Eye (tissue), 1 donor: ENCODE data around the gene ZDHHC13.

Experiments used
- DNase-seq: peaks from one replicate; pipeline ENCODE4 v3.0.0-alpha.2; 2015

Gene ZDHHC13

GRCh38 chr11:19116971-19117759 lies at the start of gene ZDHHC13:
TSS of gene ZDHHC13 (plus strand) at chr11:19117168. CDS start at chr11:19117250, 82 bp downstream.
- DNase-seq, result peak; percentile 95

- peak; percentile 92 for DNase-seq
These were observed 45.7 kb upstream of the ZDHHC13 start for GRCh38 chr11:19071255-19071654.

GRCh38 chr11:19072464-19072863 lies 44.5 kb upstream of the ZDHHC13 start:
- DNase-seq, result no peak

GRCh38 chr11:19073454-19074415 lies 43.2 kb upstream of the ZDHHC13 start:
- no peak for DNase-seq

- no peak for DNase-seq
These were observed 41.3 kb upstream of the ZDHHC13 start for GRCh38 chr11:19075636-19076035.

GRCh38 chr11:19076744-19077589 lies 40.0 kb upstream of the ZDHHC13 start:
- DNase-seq, result peak; percentile 89

GRCh38 chr11:19077965-19078364 lies 39.0 kb upstream of the ZDHHC13 start:
- no peak for DNase-seq

- peak; percentile 35 for DNase-seq
These were observed 37.1 kb upstream of the ZDHHC13 start for GRCh38 chr11:19079643-19080440.

GRCh38 chr11:19080579-19080993 lies 36.4 kb upstream of the ZDHHC13 start:
- DNase-seq, result peak; percentile 25

- DNase-seq, result no peak
These were observed 33.8 kb upstream of the ZDHHC13 start for GRCh38 chr11:19083166-19083565.

- DNase-seq, result no peak
These were observed 32.2 kb upstream of the ZDHHC13 start for GRCh38 chr11:19084661-19085315.

GRCh38 chr11:19087658-19088057 lies 29.3 kb upstream of the ZDHHC13 start:
- no peak for DNase-seq

- no peak for DNase-seq
These were observed 28.2 kb upstream of the ZDHHC13 start for GRCh38 chr11:19088791-19089190.

- DNase-seq, result no peak
These were observed 27.5 kb upstream of the ZDHHC13 start for GRCh38 chr11:19089421-19089820.

GRCh38 chr11:19091366-19091765 lies 25.6 kb upstream of the ZDHHC13 start:
- DNase-seq, result no peak

GRCh38 chr11:19092342-19092741 lies 24.6 kb upstream of the ZDHHC13 start:
- no peak for DNase-seq

GRCh38 chr11:19092850-19093249 lies 24.1 kb upstream of the ZDHHC13 start:
- DNase-seq, result no peak

- DNase-seq, result no peak
These were observed 23.0 kb upstream of the ZDHHC13 start for GRCh38 chr11:19093976-19094375.

- DNase-seq, result no peak
These were observed 22.1 kb upstream of the ZDHHC13 start for GRCh38 chr11:19094859-19095258.

- DNase-seq, result no peak
These were observed 17.9 kb upstream of the ZDHHC13 start for GRCh38 chr11:19099093-19099492.

GRCh38 chr11:19100885-19101284 lies 16.1 kb upstream of the ZDHHC13 start:
- DNase-seq, result no peak
